ENCODE measurements around the gene TMPRSS4.

- no peak for TF ChIP-seq JUND (IDR thresholded peaks at IDR 0.05)
- TF ChIP-seq CTCF (IDR thresholded peaks at IDR 0.05; ENCODE audit: low read depth, low read length, missing input control) = no peak
- no peak for TF ChIP-seq MAX (IDR thresholded peaks at IDR 0.05)
- TF ChIP-seq YY1 (IDR thresholded peaks at IDR 0.05) = no peak
- TF ChIP-seq RAD21 (IDR thresholded peaks at IDR 0.05) = no peak
- no peak for TF ChIP-seq RXRA (IDR thresholded peaks at IDR 0.05)
- no peak for TF ChIP-seq SP1 (IDR thresholded peaks at IDR 0.05)
Observed at GRCh38 chr11:118152020-118152551, 75.2 kb downstream of the TMPRSS4 start.
